K562 (cell line): ENCODE results near the gene KIF5C. TPM values are rescaled to one million over a fixed set of nuclear protein-coding genes. Genes with fewer than 3 reads are reported as not detected.

Source experiments
- ATAC-seq: fragments of 200-7000 bp; cut with Tn5 transposase; 3 replicates; pipeline ENCODE4 v1.9.1; 2020; ENCODE audit warnings: moderate library complexity
- BruUV-seq: library from RNA; stranded (reverse); fragments of 400-500 nt; replicated peaks from 2 replicates; lab custom pipeline; 2021; lab: Mats Ljungman, UMichigan
- CTCF ChIA-PET: fragments of 300-600 bp; formaldehyde crosslinking; extraction: SDS; loops from one replicate; lab custom pipeline; 2021; ENCODE audit warnings: low intra/inter-chr PET ratio; lab: Yijun Ruan, JAX
- POLR2A ChIA-PET: fragments of 300-600, 350-650 bp; sonication (Branson Sonifier 250); formaldehyde crosslinking; extraction: SDS; loops from one replicate; lab custom pipeline; 2021; ENCODE audit warnings: antibody characterized with exemption, inconsistent platforms; lab: Yijun Ruan, JAX
- DNase-seq, 4 experiments: peaks; one replicate each; pipeline versions ENCODE4 v3.0.0 to v3.0.0-alpha.2; 2011 to 2018; ENCODE audit warnings: low spot score in 3 of 4, mixed read lengths in 3 of 4; ENCODE audit errors: extremely low read depth in 1 of 4
- FAIRE-seq: peaks from 2 replicates; lab custom pipeline; 2011; peaks lifted over from hg19 to GRCh38; lab: Jason Lieb, UNC
- H2AFZ ChIP-seq: 2 replicates; pipeline ENCODE4 v1.6.0; 2011; ENCODE audit warnings: low read depth, low read length, control low read depth, inconsistent platforms
- H3K27ac ChIP-seq: fragments of 200-600 bp; 3 replicates; pipeline ENCODE4 v1.8.0; 2011; ENCODE audit warnings: low read depth, mild to moderate bottlenecking, control low read depth, inconsistent platforms, low read length, moderate library complexity, mixed read lengths; ENCODE audit errors: extremely low read depth
- H3K27me3 ChIP-seq, 2 experiments: fragments of 300-600 bp in 1 of 2; 2 replicates in 1 of 2; 3 replicates in 1 of 2; pipeline versions ENCODE4 v1.6.0 to v1.8.0; 2011; ENCODE audit warnings: inconsistent platforms in 2 of 2, low read length in 2 of 2, mild to moderate bottlenecking in 1 of 2, mixed read lengths in 1 of 2, moderate library complexity in 1 of 2; ENCODE audit not compliant: control insufficient read depth in 2 of 2, insufficient read depth in 2 of 2
- H3K36me3 ChIP-seq: fragments of 300-600 bp; 3 replicates; pipeline ENCODE4 v1.8.0; 2011; ENCODE audit warnings: mild to moderate bottlenecking, low read length, inconsistent platforms; ENCODE audit not compliant: control insufficient read depth, insufficient read depth
- H3K4me1 ChIP-seq, 2 experiments: fragments of 200-600 bp in 1 of 2; replicated peaks in 1 of 2; 2 replicates in 1 of 2; 3 replicates in 1 of 2; pipeline versions ENCODE4 v1.5.1 to v1.8.0; 2011; ENCODE audit warnings: inconsistent platforms in 2 of 2, low read length in 2 of 2, mild to moderate bottlenecking in 1 of 2, mixed read lengths in 1 of 2, moderate library complexity in 1 of 2; ENCODE audit not compliant: control insufficient read depth in 2 of 2, insufficient read depth in 2 of 2
- H3K4me2 ChIP-seq: 2 replicates; pipeline ENCODE4 v1.6.1; 2011; ENCODE audit warnings: low read length, control low read depth, inconsistent platforms, mixed read lengths; ENCODE audit not compliant: insufficient read depth
- H3K4me3 ChIP-seq: fragments of 200-600 bp; sonication (generic), shearing (Covaris generic); 2 replicates; pipeline ENCODE4 v1.5.1; 2016; ENCODE audit warnings: control low read depth, inconsistent platforms
- H3K79me2 ChIP-seq: fragments of 200-600 bp; 3 replicates; pipeline ENCODE4 v1.8.0; 2011; ENCODE audit warnings: low read length, inconsistent platforms; ENCODE audit not compliant: control insufficient read depth, insufficient read depth
- H3K9ac ChIP-seq, 2 experiments: 2 replicates each; pipeline versions ENCODE4 v1.6.0 to v1.6.1; 2011; ENCODE audit warnings: low read depth in 2 of 2, low read length in 2 of 2, control low read depth in 1 of 2, inconsistent platforms in 1 of 2, mild to moderate bottlenecking in 1 of 2, mixed read lengths in 1 of 2; ENCODE audit not compliant: insufficient read depth in 1 of 2
- H3K9me1 ChIP-seq: one replicate; pipeline ENCODE4 v1.6.0; 2011; ENCODE audit warnings: inconsistent platforms, mild to moderate bottlenecking, low read length, moderate library complexity; ENCODE audit not compliant: control insufficient read depth, insufficient read depth
- H3K9me3 ChIP-seq: replicated peaks from 2 replicates; pipeline ENCODE4 v1.5.1; 2011; ENCODE audit warnings: low read depth, low read length, inconsistent platforms; ENCODE audit not compliant: control insufficient read depth, insufficient read depth
- H4K20me1 ChIP-seq: replicated peaks from 2 replicates; pipeline ENCODE4 v1.6.1; 2011; ENCODE audit warnings: low read length, inconsistent platforms, mixed read lengths; ENCODE audit not compliant: control insufficient read depth, insufficient read depth
- E2F1 ChIP-seq: sonication (generic); formaldehyde crosslinking; IDR thresholded peaks from 2 replicates; pipeline ENCODE4 v1.8.1; 2023; ENCODE audit warnings: mild to moderate bottlenecking, missing genetic modification reagents, moderate library complexity
- GABPA ChIP-seq: fragments of 200-800 bp; sonication (Bioruptor generic); conservative IDR thresholded peaks from 2 replicates; pipeline ENCODE4 v1.6.1; 2016; ENCODE audit warnings: low read depth, missing genetic modification characterization, missing compliant biosample characterization
- NFE2 ChIP-seq: IDR thresholded peaks from 2 replicates; pipeline ENCODE4 v1.6.1; 2014; ENCODE audit warnings: antibody characterized with exemption, low read depth
- ZNF124 ChIP-seq: sonication (generic); formaldehyde crosslinking; IDR thresholded peaks from 2 replicates; pipeline ENCODE4 v1.8.1; 2022; ENCODE audit warnings: missing genetic modification reagents
- ZNF717 ChIP-seq: fragments of 250-450 bp; sonication (Bioruptor Pico); IDR thresholded peaks from 2 replicates; pipeline ENCODE4 v1.5.0; 2021
- WGBS: fragments of 100-300 bp; shearing (Covaris generic); methylation state at CpG from one replicate; pipeline ENCODE4 v1.1.6; 2016; ENCODE audit warnings: low coverage, mixed read lengths; ENCODE audit not compliant: insufficient coverage; ENCODE audit errors: missing lambda C conversion rate; 5-methylcytosine and 5-hydroxymethylcytosine counted together
- in situ Hi-C: fragments of 300-500 bp; cut with MboI; formaldehyde crosslinking; loops from 4 replicates; pipeline ENCODE4 v1.15.0; 2018; ENCODE audit warnings: inconsistent platforms, mixed read lengths
- intact Hi-C: fragments of 100-400 bp; cut with micrococcal nuclease; formaldehyde crosslinking; loops from 2 replicates; pipeline ENCODE4 v1.14.2; 2022
- polyA plus RNA-seq, 8 experiments: library from polyadenylated mRNA; depleted of rRNA in 4 of 8; stranded (reverse) in 5 of 8; unstranded in 3 of 8; fragments of >200 nt; fragmentation: Nextera tagmentation in 2 of 8; fragmentation: Illumina TruSeq in 1 of 8; extraction: Ambion mirVana in 2 of 8; extraction: Trizol in 1 of 8; gene quantifications; 2 replicates each; pipeline versions ENCODE4 v1.2.1 to v1.2.3, GENCODE V29; 2011 to 2014; ENCODE audit warnings: inconsistent platforms in 1 of 8, missing spikeins in 1 of 8
- total RNA-seq, 7 experiments: library from RNA; depleted of rRNA in 6 of 7; stranded (reverse); fragments of >200 nt in 6 of 7; fragmentation: Illumina TruSeq in 2 of 7; extraction: Trizol in 2 of 7; gene quantifications; 2 replicates each; pipeline versions ENCODE4 v1.2.1 to v1.2.3, GENCODE V29; 2011 to 2021; ENCODE audit warnings: low replicate concordance in 1 of 7
- TF ChIP-seq, protein P1 (sequence below), 2 experiments: IDR thresholded peaks in 1 of 2; conservative IDR thresholded peaks in 1 of 2; 2 replicates each; pipeline ENCODE4 v1.6.1; 2016; ENCODE audit warnings: low read depth in 2 of 2, mild to moderate bottlenecking in 1 of 2, missing compliant biosample characterization in 1 of 2, missing genetic modification characterization in 1 of 2, moderate library complexity in 1 of 2
- TF ChIP-seq, protein P2 (sequence below), 2 experiments: fragments of 450-650 bp in 1 of 2; sonication (generic) in 1 of 2; formaldehyde crosslinking in 1 of 2; IDR thresholded peaks; 2 replicates each; pipeline versions ENCODE4 v1.7.1 to v1.9.0; 2016 to 2022; ENCODE audit warnings: inconsistent platforms in 1 of 2, mild to moderate bottlenecking in 1 of 2, missing genetic modification reagents in 1 of 2

The KIF5C gene
- total and polyA plus RNA-seq, 9 of the 15 experiments (the other 6 are each of a cell fraction or from before 2014, with no cell fraction given) = 0.01 to 0.09 (median 0.01) TPM; not detected in 6

- no peaks in the 10 kb centered on the region for H3K79me2 ChIP-seq
- no peaks in the 10 kb centered on the region for H3K36me3 ChIP-seq
- ChIA-PET POLR2A (no interaction called here), CTCF (no interaction called here)
- no peaks in the 10 kb centered on the region for H3K9me3 ChIP-seq
- H3K9ac ChIP-seq = no peak overlapping the region
- no TSS peak for BruUV-seq
- in situ Hi-C loops (loop anchor here (25.0 kb wide), 1 partner anchor 1044 kb away; no protein-coding TSS in a partner anchor), intact Hi-C loops (no loop called here)
- ATAC-seq = peak; percentile 84
- peak overlapping the region; percentile 2 for H2AFZ ChIP-seq
- no peak overlapping the region for H3K27ac ChIP-seq
- FAIRE-seq = no peak
- no peak overlapping the region for H3K4me2 ChIP-seq
- H3K4me3 ChIP-seq = no peak overlapping the region
- no peaks in the 10 kb centered on the region for H3K4me1 ChIP-seq
- H3K27me3 ChIP-seq = no peaks in the 10 kb centered on the region
- 1% methylated on average over 6 of the region's 6 CpGs for WGBS
- peak in 1 of 4 experiments; percentile 20 for DNase-seq
- no peaks in the 10 kb centered on the region for H3K9me1 ChIP-seq
- no peaks in the 10 kb centered on the region for H4K20me1 ChIP-seq
- TF ChIP-seq NFE2 (no peak), ZNF717 (CRISPR knock-in tag) (no peak), GABPA (peak; percentile 77), ZNF124 (CRISPR knock-in tag) (no peak), E2F1 (no peak)
- TF ChIP-seq, protein P1, sequence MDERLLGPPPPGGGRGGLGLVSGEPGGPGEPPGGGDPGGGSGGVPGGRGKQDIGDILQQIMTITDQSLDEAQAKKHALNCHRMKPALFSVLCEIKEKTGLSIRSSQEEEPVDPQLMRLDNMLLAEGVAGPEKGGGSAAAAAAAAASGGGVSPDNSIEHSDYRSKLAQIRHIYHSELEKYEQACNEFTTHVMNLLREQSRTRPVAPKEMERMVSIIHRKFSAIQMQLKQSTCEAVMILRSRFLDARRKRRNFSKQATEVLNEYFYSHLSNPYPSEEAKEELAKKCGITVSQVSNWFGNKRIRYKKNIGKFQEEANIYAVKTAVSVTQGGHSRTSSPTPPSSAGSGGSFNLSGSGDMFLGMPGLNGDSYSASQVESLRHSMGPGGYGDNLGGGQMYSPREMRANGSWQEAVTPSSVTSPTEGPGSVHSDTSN (CRISPR knock-in tag; IDR thresholded peaks at IDR 0.05; ENCODE audit: low read depth) = no peak
- TF ChIP-seq, protein P1 (tag; conservative IDR thresholded peaks at IDR 0.05; ENCODE audit: low read depth) = peak; percentile 52
- TF ChIP-seq, protein P2, sequence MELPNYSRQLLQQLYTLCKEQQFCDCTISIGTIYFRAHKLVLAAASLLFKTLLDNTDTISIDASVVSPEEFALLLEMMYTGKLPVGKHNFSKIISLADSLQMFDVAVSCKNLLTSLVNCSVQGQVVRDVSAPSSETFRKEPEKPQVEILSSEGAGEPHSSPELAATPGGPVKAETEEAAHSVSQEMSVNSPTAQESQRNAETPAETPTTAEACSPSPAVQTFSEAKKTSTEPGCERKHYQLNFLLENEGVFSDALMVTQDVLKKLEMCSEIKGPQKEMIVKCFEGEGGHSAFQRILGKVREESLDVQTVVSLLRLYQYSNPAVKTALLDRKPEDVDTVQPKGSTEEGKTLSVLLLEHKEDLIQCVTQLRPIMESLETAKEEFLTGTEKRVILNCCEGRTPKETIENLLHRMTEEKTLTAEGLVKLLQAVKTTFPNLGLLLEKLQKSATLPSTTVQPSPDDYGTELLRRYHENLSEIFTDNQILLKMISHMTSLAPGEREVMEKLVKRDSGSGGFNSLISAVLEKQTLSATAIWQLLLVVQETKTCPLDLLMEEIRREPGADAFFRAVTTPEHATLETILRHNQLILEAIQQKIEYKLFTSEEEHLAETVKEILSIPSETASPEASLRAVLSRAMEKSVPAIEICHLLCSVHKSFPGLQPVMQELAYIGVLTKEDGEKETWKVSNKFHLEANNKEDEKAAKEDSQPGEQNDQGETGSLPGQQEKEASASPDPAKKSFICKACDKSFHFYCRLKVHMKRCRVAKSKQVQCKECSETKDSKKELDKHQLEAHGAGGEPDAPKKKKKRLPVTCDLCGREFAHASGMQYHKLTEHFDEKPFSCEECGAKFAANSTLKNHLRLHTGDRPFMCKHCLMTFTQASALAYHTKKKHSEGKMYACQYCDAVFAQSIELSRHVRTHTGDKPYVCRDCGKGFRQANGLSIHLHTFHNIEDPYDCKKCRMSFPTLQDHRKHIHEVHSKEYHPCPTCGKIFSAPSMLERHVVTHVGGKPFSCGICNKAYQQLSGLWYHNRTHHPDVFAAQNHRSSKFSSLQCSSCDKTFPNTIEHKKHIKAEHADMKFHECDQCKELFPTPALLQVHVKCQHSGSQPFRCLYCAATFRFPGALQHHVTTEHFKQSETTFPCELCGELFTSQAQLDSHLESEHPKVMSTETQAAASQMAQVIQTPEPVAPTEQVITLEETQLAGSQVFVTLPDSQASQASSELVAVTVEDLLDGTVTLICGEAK (IDR thresholded peaks at IDR 0.05) = peak; percentile 71
- TF ChIP-seq, protein P2 (CRISPR knock-in tag; IDR thresholded peaks at IDR 0.05) = no peak
Measured at GRCh38 chr2:148981324-148981723, 106.3 kb downstream of the KIF5C start.
